ENCODE results near the gene MIPOL1.

- no peak for TF ChIP-seq EZH2 (IDR thresholded peaks at IDR 0.05; ENCODE audit: borderline replicate concordance, low read length)
- TF ChIP-seq CTCF (IDR thresholded peaks at IDR 0.05; ENCODE audit: low read length), result no peak
These were observed 24.7 kb upstream of the MIPOL1 start for GRCh38 chr14:37172936-37173614.
